HEK293 (cell line): Measurements from ENCODE around the gene ZNF460.

Experiments
- CTCF ChIA-PET: fragments of 350-600 bp; formaldehyde crosslinking; extraction: SDS; loops from one replicate; lab custom pipeline; 2021; ENCODE audit warnings: antibody characterized with exemption; lab: Yijun Ruan, JAX
- POLR2A ChIA-PET: fragments of 300-600 bp; formaldehyde crosslinking; extraction: SDS; loops from one replicate; lab custom pipeline; 2020; ENCODE audit warnings: antibody characterized with exemption, inconsistent platforms; lab: Yijun Ruan, JAX
- H3K27ac ChIP-seq: fragments of 200-500 bp; sonication (Bioruptor generic); 2 replicates; pipeline ENCODE4 v1.5.1; 2014; ENCODE audit warnings: low read depth, low read length, control low read depth, inconsistent platforms; ENCODE audit errors: extremely low read depth
- H3K36me3 ChIP-seq, 2 experiments: fragments of 200-500 bp in 1 of 2; sonication (Bioruptor generic) in 1 of 2; 1 replicate in 1 of 2; 2 replicates in 1 of 2; pipeline ENCODE4 v1.5.1; 2014 to 2017; ENCODE audit warnings: inconsistent platforms in 2 of 2, low read length in 2 of 2; ENCODE audit not compliant: control insufficient read depth in 2 of 2, insufficient read depth in 1 of 2
- H3K4me1 ChIP-seq: fragments of 200-500 bp; sonication (Bioruptor generic); 2 replicates; pipeline ENCODE4 v1.5.1; 2014; ENCODE audit warnings: mild to moderate bottlenecking, low read length, inconsistent platforms; ENCODE audit not compliant: control insufficient read depth, insufficient read depth
- H3K4me3 ChIP-seq: 2 replicates; pipeline ENCODE4 v1.5.1; 2011; ENCODE audit warnings: low read depth, mild to moderate bottlenecking, control low read depth, low read length, moderate library complexity
- H3K9me3 ChIP-seq: fragments of 200-500 bp; sonication (Bioruptor generic); 2 replicates; pipeline ENCODE4 v1.5.1; 2014; ENCODE audit warnings: low read depth, low read length, inconsistent platforms; ENCODE audit not compliant: control insufficient read depth, insufficient read depth
- AEBP2 ChIP-seq: fragments of 450-650 bp; formaldehyde crosslinking; IDR thresholded peaks from 2 replicates; pipeline ENCODE4 v1.5.1; 2016; ENCODE audit warnings: missing biosample characterization, missing genetic modification characterization, borderline replicate concordance
- ATF2 ChIP-seq: fragments of 450-650 bp; formaldehyde crosslinking; IDR thresholded peaks from 2 replicates; pipeline ENCODE4 v1.5.1; 2016; ENCODE audit warnings: missing biosample characterization, missing genetic modification characterization, low read depth
- CTCF ChIP-seq: fragments of 450-650 bp; formaldehyde crosslinking; IDR thresholded peaks from 2 replicates; pipeline ENCODE4 v1.5.1; 2016; ENCODE audit warnings: missing biosample characterization, missing genetic modification characterization
- IKZF3 ChIP-seq: fragments of 450-650 bp; IDR thresholded peaks from 2 replicates; pipeline ENCODE4 v1.5.0; 2018; ENCODE audit warnings: missing biosample characterization, mild to moderate bottlenecking, missing genetic modification characterization, moderate library complexity
- KLF9 ChIP-seq: fragments of 450-650 bp; formaldehyde crosslinking; IDR thresholded peaks from 2 replicates; pipeline ENCODE4 v1.5.1; 2016; ENCODE audit warnings: missing biosample characterization, missing genetic modification characterization, low read depth
- SP2 ChIP-seq: fragments of 450-650 bp; formaldehyde crosslinking; IDR thresholded peaks from 2 replicates; pipeline ENCODE4 v1.5.1; 2016; ENCODE audit warnings: missing biosample characterization, missing genetic modification characterization
- YY1 ChIP-seq: fragments of 450-650 bp; formaldehyde crosslinking; IDR thresholded peaks from 2 replicates; pipeline ENCODE4 v1.5.1; 2018; ENCODE audit warnings: missing biosample characterization, missing genetic modification characterization
- YY2 ChIP-seq: fragments of 450-650 bp; formaldehyde crosslinking; IDR thresholded peaks from 2 replicates; pipeline ENCODE4 v1.5.1; 2016; ENCODE audit warnings: missing biosample characterization, missing genetic modification characterization
- ZBTB10 ChIP-seq: fragments of 450-650 bp; formaldehyde crosslinking; IDR thresholded peaks from 2 replicates; pipeline ENCODE4 v1.5.1; 2016; ENCODE audit warnings: missing biosample characterization, missing genetic modification characterization
- ZIC2 ChIP-seq: fragments of 450-650 bp; formaldehyde crosslinking; IDR thresholded peaks from 2 replicates; pipeline ENCODE4 v1.5.1; 2016; ENCODE audit warnings: missing biosample characterization, missing genetic modification characterization
- ZNF10 ChIP-seq: fragments of 450-650 bp; formaldehyde crosslinking; IDR thresholded peaks from 2 replicates; pipeline ENCODE4 v1.5.1; 2017; ENCODE audit warnings: missing biosample characterization, missing genetic modification characterization
- ZNF2 ChIP-seq: fragments of 450-650 bp; formaldehyde crosslinking; IDR thresholded peaks from 2 replicates; pipeline ENCODE4 v1.5.1; 2016; ENCODE audit warnings: missing biosample characterization, missing genetic modification characterization
- ZNF23 ChIP-seq: fragments of 450-650 bp; formaldehyde crosslinking; IDR thresholded peaks from 2 replicates; pipeline ENCODE4 v1.5.1; 2016; ENCODE audit warnings: missing biosample characterization, missing genetic modification characterization, borderline replicate concordance
- ZNF335 ChIP-seq: fragments of 450-650 bp; formaldehyde crosslinking; conservative IDR thresholded peaks from 2 replicates; pipeline ENCODE4 v1.5.1; 2016; ENCODE audit warnings: missing biosample characterization, missing genetic modification characterization
- ZNF521 ChIP-seq: fragments of 450-650 bp; formaldehyde crosslinking; IDR thresholded peaks from 2 replicates; pipeline ENCODE4 v1.5.1; 2017; ENCODE audit warnings: missing biosample characterization, mild to moderate bottlenecking, missing genetic modification characterization
- ZNF549 ChIP-seq: fragments of 450-650 bp; IDR thresholded peaks from 2 replicates; pipeline ENCODE4 v1.5.1; 2018; ENCODE audit warnings: missing biosample characterization, missing genetic modification characterization, mild to moderate bottlenecking, inconsistent platforms, moderate library complexity
- ZNF610 ChIP-seq: fragments of 450-650 bp; formaldehyde crosslinking; IDR thresholded peaks from 2 replicates; pipeline ENCODE4 v1.5.1; 2016; ENCODE audit warnings: missing biosample characterization, missing genetic modification characterization, borderline replicate concordance
- ZNF660 ChIP-seq: fragments of 450-650 bp; IDR thresholded peaks from 2 replicates; pipeline ENCODE4 v1.5.1; 2018; ENCODE audit warnings: missing biosample characterization, mild to moderate bottlenecking, missing genetic modification characterization
- ZNF791 ChIP-seq: fragments of 450-650 bp; formaldehyde crosslinking; IDR thresholded peaks from 2 replicates; pipeline ENCODE4 v1.5.1; 2016; ENCODE audit warnings: missing biosample characterization, missing genetic modification characterization
- ZSCAN5A ChIP-seq: fragments of 450-650 bp; formaldehyde crosslinking; IDR thresholded peaks from 2 replicates; pipeline ENCODE4 v1.5.1; 2016; ENCODE audit warnings: missing biosample characterization, missing genetic modification characterization

Gene ZNF460

GRCh38 chr19:57240311-57241090 lies 39.8 kb upstream of the ZNF460 start, which contains the start of gene ZNF805 (continued):
- TF ChIP-seq KLF9 (tag by site-specific recombination) (peak; percentile 96), ZNF2 (tag by site-specific recombination) (0 out of 2 replicates have a peak, but pooled peaks have one; percentile 24), SP2 (tag by site-specific recombination) (peak; percentile 90), ZNF660 (tag by site-specific recombination) (peak; percentile 57; the same call in 1 of the 2 replicates)

- ChIA-PET CTCF (no interaction called here), POLR2A (interaction anchor here (0.6 to 1.2 kb wide), 2 partner anchors 23 to 39 kb away, joined by 4 to 5 read pairs; partner anchors contain the start of gene ZNF460)
- Histone ChIP-seq H3K36me3 (peaks cover 12 to 36% of the 10 kb centered on the region in 2 experiments), H3K4me1 (no peaks in the 10 kb centered on the region; the same call in 1 of the 2 replicates), H3K9me3 (no peaks in the 10 kb centered on the region), H3K27ac (peak overlapping the region; percentile 67; the same call in 1 of the 2 replicates), H3K4me3 (peak overlapping the region; percentile 93)
- TF ChIP-seq ZNF521 (tag by site-specific recombination) = no peak
- TF ChIP-seq ATF2 (tag by site-specific recombination) = no peak
Observed at GRCh38 chr19:57241176-57241575, 39.1 kb upstream of the ZNF460 start.

- H3K4me3 ChIP-seq = no peak overlapping the region
- POLR2A ChIA-PET = interaction anchor here (0.5 kb wide), 1 partner anchor 29 kb away, joined by 4 read pairs; no protein-coding TSS in a partner anchor
- TF ChIP-seq ZBTB10 (no peak), YY2 (tag by site-specific recombination) (no peak), AEBP2 (tag by site-specific recombination) (no peak), CTCF (tag by site-specific recombination) (no peak), YY1 (no peak), IKZF3 (tag by site-specific recombination) (no peak), ZSCAN5A (tag by site-specific recombination) (no peak), ZIC2 (tag by site-specific recombination) (no peak), ZNF335 (tag by site-specific recombination) (no peak), ZNF10 (no peak), ZNF791 (no peak), ZNF23 (tag by site-specific recombination) (no peak), ZNF610 (tag by site-specific recombination) (no peak), ZNF549 (no peak)
- CTCF ChIA-PET = interaction anchor here (0.9 kb wide), 1 partner anchor 21 kb away, joined by 3 read pairs; no protein-coding TSS in a partner anchor
- H3K27ac ChIP-seq = no peak overlapping the region
- H3K9me3 ChIP-seq = no peaks in the 10 kb centered on the region
- no peaks in the 10 kb centered on the region; the same call in 1 of the 2 replicates for H3K4me1 ChIP-seq
- peaks cover 22 to 51% of the 10 kb centered on the region in 2 experiments for H3K36me3 ChIP-seq
Observed at GRCh38 chr19:57242821-57243220, 37.5 kb upstream of the ZNF460 start.
